ENCODE results near the gene DCLRE1C.
A peak's percentile ranks its signal among the peaks of the same experiment; 100 is the strongest.
"Not testable (repeated sequence)": the region's sequence is repeated elsewhere in the genome, so short reads cannot be mapped to it uniquely, and the experiment has no call there.

The DCLRE1C gene

DNA sequence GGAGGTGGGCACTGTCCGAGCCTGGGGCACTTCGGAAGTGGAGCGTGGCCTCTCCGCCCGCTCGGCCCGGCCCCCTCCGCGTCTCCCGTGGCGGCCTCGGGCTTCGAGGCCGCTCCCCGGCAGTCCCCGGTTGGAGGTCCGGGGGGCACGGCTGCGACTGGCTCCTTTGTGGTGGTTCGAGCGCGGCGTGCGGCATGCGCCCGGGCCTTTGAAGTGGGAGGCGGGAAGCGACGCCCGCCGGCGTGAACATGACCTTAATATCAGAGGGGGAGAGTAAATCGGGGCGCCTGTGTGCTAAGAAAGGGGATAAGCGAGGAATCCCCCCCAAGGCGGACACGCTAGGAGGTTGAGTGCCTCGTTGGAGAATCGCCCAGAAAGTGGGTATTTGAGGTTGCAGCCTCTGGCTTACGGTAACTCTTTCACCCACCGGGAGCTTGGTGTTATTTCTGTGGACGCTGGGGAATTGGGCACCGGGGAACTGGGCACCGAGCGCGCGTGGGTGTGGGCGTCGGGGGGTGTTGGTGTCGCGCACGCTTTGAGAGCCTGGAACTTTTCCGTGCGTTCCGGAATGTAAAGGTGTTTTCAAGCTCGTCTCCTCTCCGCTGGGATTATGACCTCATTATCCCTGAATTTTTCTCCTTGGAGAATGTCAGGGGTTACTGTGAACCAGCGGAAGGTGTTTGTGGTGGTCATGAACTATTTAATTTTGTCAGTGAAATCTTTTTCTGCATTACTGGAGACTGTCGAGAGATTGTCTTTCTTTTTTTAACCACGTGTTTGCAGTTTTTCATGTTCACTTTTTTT lies 74.6 kb downstream of the DCLRE1C start:
- no peak for DNase-seq

DNA sequence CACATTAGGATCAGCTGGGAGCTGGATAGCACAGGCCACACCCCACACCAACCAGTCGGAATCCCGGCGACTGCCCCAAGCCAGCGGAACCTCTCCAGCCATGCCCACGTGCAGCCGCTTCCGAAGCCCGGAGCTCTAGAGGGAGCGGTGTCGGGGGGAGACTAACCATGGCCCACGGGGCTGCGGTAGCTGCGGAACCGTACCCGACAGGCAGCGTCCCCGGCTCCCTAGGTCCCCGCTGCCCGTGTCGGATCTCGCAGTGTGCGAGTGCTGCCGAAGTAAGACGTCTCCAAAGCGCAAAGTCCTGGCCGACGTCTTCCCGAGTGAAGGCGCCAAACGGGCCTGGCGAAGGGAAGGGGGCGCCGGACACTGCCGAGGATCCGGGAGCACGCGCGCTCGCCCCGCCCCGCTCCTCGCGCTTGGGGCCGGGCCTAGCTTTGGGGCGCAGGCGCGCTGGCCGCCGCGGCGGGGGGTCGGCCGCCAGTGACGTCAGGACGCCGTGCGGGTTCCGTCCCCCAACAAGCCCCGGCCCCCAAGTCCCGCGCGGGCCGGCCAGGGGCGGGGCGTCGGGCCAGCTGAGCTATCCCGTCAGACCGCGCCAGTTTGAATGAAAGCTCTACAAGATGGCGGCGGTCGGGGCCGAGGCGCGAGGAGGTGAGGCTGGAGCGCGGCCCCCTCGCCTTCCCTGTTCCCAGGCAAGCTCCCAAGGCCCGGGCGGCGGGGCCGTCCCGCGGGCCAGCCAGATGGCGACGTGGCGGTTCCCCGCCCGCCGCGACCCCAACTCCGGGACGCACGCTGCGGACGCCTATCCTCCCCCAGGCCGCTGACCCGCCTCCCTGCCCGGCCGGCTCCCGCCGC lies 75.4 kb downstream of the DCLRE1C start, which contains the start of gene SUV39H2:
Gene SUV39H2 (plus strand): TSS at position 601 of the 858 bp plus-strand sequence. CDS start 23 bp downstream, at position 624.
- peak; percentile 66 for DNase-seq

DNA sequence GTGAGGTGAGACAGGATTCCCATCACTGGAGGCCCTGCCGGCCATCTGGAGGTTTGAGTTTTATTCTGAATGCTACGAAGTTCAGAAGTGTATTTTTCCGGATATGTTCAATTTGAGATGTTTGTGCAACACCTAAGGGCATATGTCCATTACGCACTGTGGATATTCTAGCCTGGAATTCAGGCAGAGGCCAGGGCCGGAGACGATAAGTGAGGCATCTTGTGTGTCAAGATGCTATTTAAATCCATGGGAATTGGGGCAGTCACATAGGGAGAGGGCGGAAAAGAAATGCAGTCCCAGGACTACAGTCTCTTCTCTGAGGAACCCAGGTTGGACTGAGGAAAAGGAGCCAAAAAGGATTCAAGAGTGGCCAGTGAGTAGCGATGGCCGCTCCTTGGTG lies 77.1 kb downstream of the DCLRE1C start:
- no peak for DNase-seq

DNA sequence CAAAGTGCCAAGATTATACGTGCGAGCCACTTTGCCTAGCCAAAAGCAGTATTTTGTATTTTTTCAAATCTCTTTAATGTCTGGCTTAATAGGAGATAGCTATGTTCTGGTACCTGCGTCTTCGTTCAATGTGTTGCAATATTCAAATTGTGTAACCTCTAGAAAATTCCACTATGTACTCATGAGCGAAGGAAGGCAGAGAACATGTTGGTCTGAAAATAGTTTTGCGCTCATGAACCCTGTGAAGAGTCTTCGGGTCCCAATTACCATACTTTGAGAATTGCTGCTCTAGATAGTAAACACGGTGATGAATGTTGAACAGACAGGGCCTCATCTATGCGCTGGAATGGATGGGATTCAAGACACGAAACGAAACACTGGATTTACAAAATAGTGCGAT lies 78.0 kb downstream of the DCLRE1C start:
- no peak for DNase-seq

DNA sequence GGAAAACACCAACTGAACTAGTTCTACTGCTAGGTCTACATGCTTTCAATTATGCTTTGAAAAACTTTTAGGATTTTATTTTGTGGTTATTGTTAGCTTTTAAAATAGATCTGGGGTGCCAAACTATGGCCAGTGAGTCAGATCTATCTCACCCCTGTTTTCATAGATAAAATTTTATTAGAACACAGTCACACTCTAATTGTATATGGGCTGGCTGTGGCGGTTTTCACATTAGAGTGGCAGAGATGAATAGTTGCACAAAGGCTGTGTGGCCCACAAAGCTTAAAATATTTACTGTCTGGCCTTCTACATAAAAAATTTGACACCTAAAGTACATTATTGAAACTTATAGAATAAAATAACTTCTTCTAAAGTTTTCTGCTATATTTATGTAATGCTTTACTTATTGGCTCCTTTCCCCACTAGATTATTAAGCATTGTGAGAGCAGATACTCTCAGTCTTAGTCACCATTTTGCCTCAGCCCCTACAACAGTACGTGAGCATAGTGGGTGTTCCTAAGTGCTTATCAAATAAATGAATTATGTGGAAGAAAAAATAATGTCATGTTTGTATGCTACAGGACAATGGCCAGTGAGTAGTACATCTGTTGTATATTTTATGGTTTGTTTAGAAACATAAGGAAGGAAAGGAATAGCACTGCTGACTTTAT lies 80.7 kb downstream of the DCLRE1C start:
- DNase-seq = no peak

DNA sequence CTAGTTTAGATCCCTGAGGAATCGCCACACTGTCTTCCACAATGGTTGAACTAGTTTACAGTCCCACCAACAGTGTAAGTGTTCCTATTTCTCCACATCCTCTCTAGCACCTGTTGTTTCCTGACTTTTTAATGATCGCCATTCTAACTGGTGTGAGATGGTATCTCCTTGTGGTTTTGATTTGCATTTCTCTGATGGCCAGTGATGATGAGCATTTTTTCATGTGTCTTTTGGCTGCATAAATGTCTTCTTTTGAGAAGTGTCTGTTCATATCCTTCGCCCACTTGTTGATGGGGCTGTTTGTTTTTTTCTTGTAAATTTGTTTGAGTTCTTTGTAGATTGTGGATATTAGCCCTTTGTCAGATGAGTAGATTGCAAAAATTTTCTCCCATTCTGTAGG lies 89.0 kb downstream of the DCLRE1C start:
- DNase-seq = not testable (repeated sequence)

DNA sequence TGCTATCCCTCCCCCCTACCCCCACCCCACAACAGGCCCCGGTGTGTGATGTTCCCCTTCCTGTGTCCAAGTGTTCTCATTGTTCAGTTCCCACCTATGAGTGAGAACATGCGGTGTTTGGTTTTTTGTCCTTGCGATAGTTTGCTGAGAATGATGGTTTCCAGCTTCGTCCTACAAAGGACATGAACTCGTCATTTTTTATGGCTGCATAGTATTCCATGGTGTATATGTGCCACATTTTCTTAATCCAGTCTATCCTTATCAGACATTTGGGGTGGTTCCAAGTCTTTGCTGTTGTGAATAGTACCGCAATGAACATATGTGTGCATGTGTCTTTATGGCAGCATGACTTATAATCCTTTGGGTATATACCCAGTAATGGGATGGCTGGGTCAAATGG lies 89.4 kb downstream of the DCLRE1C start:
- not testable (repeated sequence) for DNase-seq

DNA sequence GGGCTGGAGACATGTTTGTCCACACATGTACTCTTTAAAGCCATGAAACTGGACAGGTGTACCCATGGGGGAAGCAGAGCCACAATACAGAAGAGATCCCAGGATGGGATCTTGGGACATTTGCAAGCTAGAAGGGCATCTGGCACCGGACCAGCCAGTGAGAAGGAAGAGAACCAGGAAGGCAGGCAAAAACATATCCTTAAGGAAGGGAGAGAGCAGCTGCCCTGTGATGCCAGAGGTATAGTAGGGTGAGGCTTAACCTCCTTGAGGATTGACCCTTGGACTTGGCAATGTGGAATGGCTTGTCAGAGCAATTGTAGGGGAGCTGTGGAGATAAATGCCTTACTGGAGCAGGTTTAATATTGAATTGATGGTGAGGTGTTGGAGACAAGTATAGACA lies 93.1 kb downstream of the DCLRE1C start:
- no peak for DNase-seq

DNA sequence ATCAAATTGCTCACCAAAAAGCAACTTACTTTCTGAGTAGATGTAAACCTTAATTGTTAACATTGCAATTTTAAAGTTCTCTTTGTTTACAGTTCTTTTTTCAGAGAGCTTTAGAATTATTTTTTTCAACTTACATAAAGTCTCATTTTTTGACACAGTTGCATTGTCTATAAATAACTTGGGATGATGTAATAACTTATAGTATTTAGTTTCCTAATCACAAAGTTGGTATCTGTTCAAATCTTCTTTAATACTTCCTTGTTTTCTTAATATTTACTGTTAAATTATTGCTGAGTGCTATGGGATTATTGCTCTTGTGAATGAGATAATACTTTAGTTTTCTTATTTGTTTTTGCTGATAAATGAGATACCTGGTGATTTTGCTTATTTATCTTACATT lies 94.1 kb downstream of the DCLRE1C start:
- DNase-seq = no peak

DNA sequence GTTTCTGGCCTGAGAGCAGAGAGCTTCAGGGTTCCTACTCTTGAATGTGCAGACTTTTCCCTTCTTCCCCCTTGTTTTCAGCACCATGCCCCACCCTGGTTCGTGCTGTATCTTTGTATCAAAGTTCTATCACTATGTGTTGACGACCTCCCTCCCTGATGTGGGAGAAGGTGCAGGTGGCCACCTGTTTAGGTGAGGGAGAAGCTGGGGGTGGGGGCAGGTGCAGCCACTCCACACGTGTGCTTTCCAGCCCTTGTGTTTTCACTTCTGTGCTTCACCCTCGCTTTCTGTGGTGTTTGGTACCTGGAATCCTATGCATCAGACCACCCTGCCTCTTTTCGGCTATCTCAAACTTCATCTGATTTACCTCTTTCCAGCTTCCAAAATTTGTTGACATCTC lies 94.9 kb downstream of the DCLRE1C start:
- no peak for DNase-seq

DNA sequence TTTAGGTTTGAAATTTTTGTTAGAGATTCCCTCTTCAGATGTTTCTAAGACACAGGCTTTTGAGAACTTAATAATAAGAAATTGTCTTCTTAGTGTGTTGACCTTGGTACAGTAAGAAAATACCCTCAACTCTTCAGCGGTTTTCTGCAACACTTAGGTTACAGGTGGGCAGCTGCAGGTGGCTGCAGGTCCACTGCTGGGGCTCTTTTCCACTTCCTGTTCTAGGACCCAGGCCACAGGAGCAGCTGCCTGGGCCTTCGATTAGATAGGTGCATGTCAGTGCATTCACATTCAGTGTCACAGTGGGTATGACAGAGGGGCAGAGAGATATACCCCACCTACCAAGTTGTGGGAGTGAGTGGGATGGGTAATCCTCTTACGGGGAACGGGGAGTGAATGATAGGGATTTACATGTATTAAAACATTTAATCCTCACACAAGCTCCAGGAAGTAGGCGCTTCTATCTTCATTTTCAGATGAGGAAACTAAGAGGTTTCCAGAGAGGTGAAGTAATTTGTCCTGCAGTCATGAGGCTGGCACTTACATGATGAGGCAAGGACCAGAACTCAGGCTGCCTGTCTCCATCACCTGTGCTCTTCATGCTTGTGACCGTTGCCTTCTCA lies 95.4 kb downstream of the DCLRE1C start:
- DNase-seq = no peak

DNA sequence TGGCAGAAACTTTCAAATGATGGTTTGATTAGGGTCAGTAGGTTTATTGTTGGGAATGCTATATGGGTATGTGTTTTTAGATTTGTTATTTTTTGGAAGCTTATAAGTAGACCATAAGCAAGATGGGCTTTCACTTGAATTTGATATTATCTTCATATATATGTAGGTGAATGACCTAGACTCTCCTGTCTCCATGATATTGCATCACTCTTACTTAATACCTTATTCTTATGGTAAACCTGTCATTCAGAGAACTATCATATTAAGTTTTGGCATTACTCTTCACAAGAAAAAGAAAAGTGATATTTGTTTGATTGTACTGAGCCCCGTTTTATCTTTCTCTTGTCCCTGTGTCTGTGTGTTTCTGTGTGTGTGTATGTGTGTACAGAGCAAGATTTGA lies 98.4 kb downstream of the DCLRE1C start:
- DNase-seq = no peak

DNA sequence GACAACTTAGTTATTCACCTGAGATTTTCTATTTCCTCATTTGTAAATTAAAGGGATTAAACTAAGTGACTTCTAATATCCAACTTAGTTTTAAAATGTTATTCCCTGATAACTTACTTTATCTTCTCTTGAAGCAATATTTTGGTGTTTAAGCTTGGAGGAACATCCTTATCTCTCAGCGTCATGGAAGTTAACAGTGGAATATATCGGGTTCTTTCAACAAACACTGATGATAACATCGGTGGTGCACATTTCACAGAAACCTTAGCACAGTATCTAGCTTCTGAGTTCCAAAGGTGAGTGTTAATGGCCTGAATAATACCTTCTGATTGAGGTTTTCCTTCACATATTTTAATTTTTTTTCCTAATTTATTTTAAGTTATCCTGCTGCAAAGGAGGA lies 101.7 kb downstream of the DCLRE1C start:
- DNase-seq = no peak
